Activated CD8-positive, alpha-beta memory T cell treated with anti-CD3 and anti-CD28 coated beads for 48 hours (primary cell): ENCODE measurements around the gene MLST8.
A peak's percentile ranks its signal among the peaks of the same experiment; 100 is the strongest.
"Not testable (repeated sequence)": the region's sequence is repeated elsewhere in the genome, so short reads cannot be mapped to it uniquely, and the experiment has no call there.

ENCODE experiments used
- DNase-seq, 3 experiments: peaks; one replicate each; pipeline ENCODE4 v3.0.0-alpha.2; 2020; ENCODE audit warnings: low read depth in 2 of 3, low spot score in 2 of 3

The MLST8 gene

GRCh38 chr16:2244926-2245795 is 39.9 kb downstream of the MLST8 start:
- no peak for DNase-seq

- no peak for DNase-seq
Observed at GRCh38 chr16:2246301-2246885, 41.1 kb downstream of the MLST8 start.

GRCh38 chr16:2250652-2251295 is 45.5 kb downstream of the MLST8 start:
- peak in 1 of 3 experiments; percentile 17 for DNase-seq

GRCh38 chr16:2251296-2252111 is 46.2 kb downstream of the MLST8 start, which contains the start of gene ECI1:
Gene ECI1, minus strand, starts transcription at chr16:2251587. Its CDS starts 21 bp downstream, at chr16:2251566.
- peak; percentile 64 to 87 (median 82) for DNase-seq

- no peak for DNase-seq
Observed at GRCh38 chr16:2252806-2253148, 47.5 kb downstream of the MLST8 start.

- DNase-seq = no peak
Observed at GRCh38 chr16:2253293-2253692, 48.0 kb downstream of the MLST8 start.

- no peak for DNase-seq
Observed at GRCh38 chr16:2256531-2257140, 51.4 kb downstream of the MLST8 start.

- DNase-seq = no peak
Observed at GRCh38 chr16:2257726-2258125, 52.5 kb downstream of the MLST8 start.

- DNase-seq = not testable (repeated sequence)
Observed at GRCh38 chr16:2258530-2258929, 53.3 kb downstream of the MLST8 start.
